Measurements from ENCODE around the gene SELENOT. TPM values are rescaled to one million over a fixed set of nuclear protein-coding genes. Genes with fewer than 3 reads are reported as not detected.

Gene SELENOT
- total and polyA plus RNA-seq, 2 of the 8 experiments (the other 6 are each of a cell fraction or from before 2014, with no cell fraction given) = 79.0 to 290 TPM

DNA sequence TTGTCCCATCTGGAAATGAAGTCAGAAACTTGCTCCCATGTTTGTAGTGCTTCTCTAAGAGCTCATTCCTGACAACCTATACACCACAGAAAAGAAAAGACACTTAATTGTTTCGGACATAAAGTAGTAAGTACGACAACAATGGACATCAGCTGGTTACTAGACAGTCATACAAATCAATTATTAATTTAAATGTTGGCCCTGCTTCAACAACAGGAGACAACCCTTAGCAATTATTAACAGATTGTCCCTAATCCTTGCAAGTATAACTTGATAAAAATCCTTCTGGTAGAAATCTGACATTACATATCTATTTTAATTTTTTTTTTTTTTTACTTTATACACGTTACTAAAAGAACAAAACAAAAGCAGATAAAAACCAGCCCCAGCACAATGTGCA is 70.8 kb downstream of the SELENOT start:
- Histone ChIP-seq H3K79me2 (ENCODE audit: control insufficient read depth in 1 of 2, insufficient read depth in 2 of 2, low read length in 2 of 2) (no peaks in the 10 kb centered on the region), H2AFZ (ENCODE audit: low read length) (no peak overlapping the region), H3K4me3 (ENCODE audit: extremely low read depth in 1 of 4, insufficient read depth in 2 of 4, low read depth in 3 of 4, low read length in 4 of 4) (no peak overlapping the region), H3K14ac (ENCODE audit: insufficient read length) (no peak overlapping the region), H3K36me3 (ENCODE audit: control insufficient read depth in 2 of 4, insufficient read depth in 4 of 4, low read length in 3 of 4) (no peaks in the 10 kb centered on the region), H4K8ac (ENCODE audit: extremely low read depth, insufficient read depth, low read length) (no peak overlapping the region), H3K23me2 (ENCODE audit: low read depth, low read length) (peaks cover 2% of the 10 kb centered on the region; the same call in 1 of the 2 replicates), H3K23ac (ENCODE audit: insufficient read length) (no peak overlapping the region), H4K91ac (replicated peaks; ENCODE audit: insufficient read length, low read length) (no peak overlapping the region), H2BK15ac (ENCODE audit: low read length) (no peak overlapping the region), H3K4ac (replicated peaks; ENCODE audit: insufficient read length, low read depth, low read length) (no peak overlapping the region), H2AK5ac (ENCODE audit: low read depth, low read length) (no peak overlapping the region), H3K9ac (replicated peaks in 1 of 4; ENCODE audit: extremely low read depth in 1 of 4, low read depth in 3 of 4, low read length in 3 of 4) (no peak overlapping the region), H2BK5ac (ENCODE audit: low read depth, low read length) (no peak overlapping the region), H4K20me1 (replicated peaks in 1 of 2; ENCODE audit: control insufficient read depth in 1 of 2, insufficient read depth in 2 of 2, low read length in 2 of 2) (no peaks in the 10 kb centered on the region), H3K18ac (ENCODE audit: extremely low read depth, low read length) (no peak overlapping the region), H2BK12ac (ENCODE audit: low read depth, low read length) (no peak overlapping the region), H3K27me3 (replicated peaks in 1 of 4; ENCODE audit: control insufficient read depth in 3 of 4, extremely low read depth in 1 of 4, insufficient read depth in 3 of 4, low read length in 3 of 4) (no peaks in the 10 kb centered on the region), H3K56ac (replicated peaks; ENCODE audit: insufficient read length, low read depth, low read length) (no peak overlapping the region), H3K79me1 (ENCODE audit: low read depth, low read length) (no peaks in the 10 kb centered on the region), H2BK120ac (replicated peaks; ENCODE audit: low read depth, low read length) (no peak overlapping the region), H3K4me1 (replicated peaks in 1 of 4; ENCODE audit: control insufficient read depth in 3 of 4, insufficient read depth in 4 of 4, low read length in 3 of 4) (no peaks in the 10 kb centered on the region), H3K27ac (ENCODE audit: low read depth, low read length) (no peak overlapping the region), H4K5ac (ENCODE audit: insufficient read length, low read depth, low read length) (no peak overlapping the region), H3K9me3 (ENCODE audit: insufficient read depth in 2 of 2, low read depth in 1 of 2, low read length in 1 of 2) (peaks cover 3 to 5% of the 10 kb centered on the region in 2 experiments; a peak in 2 of 4 replicates), H3K4me2 (ENCODE audit: insufficient read depth in 1 of 2, low read depth in 2 of 2, low read length in 2 of 2) (no peak overlapping the region), H2BK20ac (ENCODE audit: low read length) (no peak overlapping the region)
- POLR2A ChIA-PET (ENCODE audit: partially characterized antibody) = no interaction called here
- WGBS, 2 experiments (ENCODE audit: extremely low coverage in 1 of 2, insufficient coverage in 1 of 2, insufficient read length in 1 of 2, insufficient replicate concordance in 2 of 2, low coverage in 1 of 2, low lambda C conversion rate in 2 of 2, missing lambda C conversion rate in 1 of 2) = 93% methylated on average over 3 of the region's 3 CpGs; no CpG with 5 or more reads in 1 of the 2 experiments
- FAIRE-seq (no peak), DNase-seq (ENCODE audit: low read depth in 1 of 2, low spot score in 2 of 2) (no peak)
- CTCF ChIA-PET (ENCODE audit: partially characterized antibody) = no interaction called here
- TF ChIP-seq SP4 (IDR thresholded peaks at IDR 0.05; ENCODE audit: low read length) = no peak
- no peak for TF ChIP-seq SIN3A (conservative IDR thresholded peaks at IDR 0.05 in 1 of 2, IDR thresholded peaks at IDR 0.05 in 1 of 2; ENCODE audit: low read depth in 1 of 2, low read length in 2 of 2)
- TF ChIP-seq, protein P1, sequence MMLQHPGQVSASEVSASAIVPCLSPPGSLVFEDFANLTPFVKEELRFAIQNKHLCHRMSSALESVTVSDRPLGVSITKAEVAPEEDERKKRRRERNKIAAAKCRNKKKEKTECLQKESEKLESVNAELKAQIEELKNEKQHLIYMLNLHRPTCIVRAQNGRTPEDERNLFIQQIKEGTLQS (IDR thresholded peaks at IDR 0.05; ENCODE audit: insufficient read depth, low read depth, low read length) = no peak
- TF ChIP-seq FOSL1 (IDR thresholded peaks at IDR 0.05; ENCODE audit: insufficient read depth, low read depth, low read length) = no peak
- no peak for TF ChIP-seq POU5F1 (IDR thresholded peaks at IDR 0.05; ENCODE audit: low read depth, low read length)
- TF ChIP-seq RBBP5 (IDR thresholded peaks at IDR 0.05; ENCODE audit: borderline replicate concordance, low read depth, low read length) = no peak
